Neural progenitor cell (in vitro differentiated cells): ENCODE data around the gene DDIAS. TPM values are rescaled to one million over a fixed set of nuclear protein-coding genes. Genes with fewer than 3 reads are reported as not detected.

Experiments used
- DNase-seq: peaks from one replicate; pipeline ENCODE4 v3.0.0-alpha.2; 2016; ENCODE audit warnings: low spot score
- H2AFZ ChIP-seq: fragments of 200-600 bp; sonication (generic); replicated peaks from 2 replicates; pipeline ENCODE4 v1.6.1; 2016; ENCODE audit warnings: antibody characterized with exemption
- H3F3A ChIP-seq: fragments of 200-600 bp; sonication (generic); 2 replicates; pipeline ENCODE4 v1.6.1; 2016; ENCODE audit warnings: antibody characterized with exemption, low read depth
- H3K27ac ChIP-seq: fragments of 200-600 bp; sonication (generic); 2 replicates; pipeline ENCODE4 v1.5.1; 2016; ENCODE audit warnings: mild to moderate bottlenecking
- H3K27me3 ChIP-seq: fragments of 200-600 bp; sonication (generic); 2 replicates; pipeline ENCODE4 v1.6.1; 2016; ENCODE audit warnings: mild to moderate bottlenecking, moderate library complexity
- H3K36me3 ChIP-seq: fragments of 200-600 bp; sonication (generic); 2 replicates; pipeline ENCODE4 v1.5.1; 2016
- H3K4me1 ChIP-seq: fragments of 200-600 bp; sonication (generic); 2 replicates; pipeline ENCODE4 v1.6.1; 2016; ENCODE audit warnings: mixed run types
- H3K4me2 ChIP-seq: fragments of 200-600 bp; sonication (generic); 2 replicates; pipeline ENCODE4 v1.6.1; 2016
- H3K4me3 ChIP-seq: fragments of 200-600 bp; sonication (generic); 2 replicates; pipeline ENCODE4 v1.5.1; 2016
- H3K79me2 ChIP-seq: fragments of 200-600 bp; sonication (generic); 2 replicates; pipeline ENCODE4 v1.6.1; 2016; ENCODE audit warnings: low read depth
- H3K9ac ChIP-seq: fragments of 200-600 bp; sonication (generic); 2 replicates; pipeline ENCODE4 v1.6.1; 2016
- H3K9me3 ChIP-seq: fragments of 200-600 bp; sonication (generic); 2 replicates; pipeline ENCODE4 v1.5.1; 2016; ENCODE audit warnings: low read depth
- H4K20me1 ChIP-seq: fragments of 200-600 bp; sonication (generic); 2 replicates; pipeline ENCODE4 v1.6.1; 2016; ENCODE audit warnings: low read depth
- H3K27ac Mint-ChIP-seq: 3 replicates; pipeline ENCODE4 v1.8.0; 2021; ENCODE audit warnings: mixed read lengths
- H3K27me3 Mint-ChIP-seq: 2 replicates; pipeline ENCODE4 v1.8.0; 2022; ENCODE audit warnings: low read depth, mild to moderate bottlenecking, inconsistent platforms, moderate library complexity, mixed read lengths; ENCODE audit not compliant: insufficient read depth
- H3K36me3 Mint-ChIP-seq: 3 replicates; pipeline ENCODE4 v1.8.0; 2021; ENCODE audit warnings: mixed read lengths
- H3K4me1 Mint-ChIP-seq: 3 replicates; pipeline ENCODE4 v1.8.0; 2021; ENCODE audit warnings: mixed read lengths
- H3K4me3 Mint-ChIP-seq: 3 replicates; pipeline ENCODE4 v1.8.0; 2021; ENCODE audit warnings: mild to moderate bottlenecking, moderate library complexity, mixed read lengths
- H3K9me3 Mint-ChIP-seq: 3 replicates; pipeline ENCODE4 v1.8.0; 2020; ENCODE audit warnings: mixed read lengths
- EZH2 ChIP-seq: fragments of 200-600 bp; sonication (generic); IDR thresholded peaks from 2 replicates; pipeline ENCODE4 v1.6.1; 2017; ENCODE audit warnings: antibody characterized with exemption, mild to moderate bottlenecking, moderate library complexity
- EZH2phosphoT487 ChIP-seq: fragments of 200-600 bp; sonication (generic); IDR thresholded peaks from 2 replicates; pipeline ENCODE4 v1.6.1; 2017; ENCODE audit warnings: antibody characterized with exemption
- total RNA-seq: library from RNA; depleted of rRNA; stranded (reverse); fragments of >200 nt; gene quantifications from 2 replicates; pipeline ENCODE4 v1.2.3, GENCODE V29; 2015; ENCODE audit warnings: low replicate concordance
- TF ChIP-seq, protein P1 (sequence below): fragments of 200-600 bp; sonication (generic); IDR thresholded peaks from 2 replicates; pipeline ENCODE4 v1.5.1; 2017; ENCODE audit warnings: antibody characterized with exemption, mild to moderate bottlenecking

DDIAS gene
- total RNA-seq, 1 donor from 2014 or later = 47.7 TPM

GRCh38 chr11:82883853-82884252 lies 17.7 kb upstream of the DDIAS start:
- Histone ChIP-seq H3K4me3 (no peak overlapping the region), H3K9me3 (no peaks in the 10 kb centered on the region), H3K4me1 (no peaks in the 10 kb centered on the region), H3K79me2 (no peaks in the 10 kb centered on the region), H3K9ac (no peak overlapping the region), H3K27ac (no peak overlapping the region), H3K36me3 (no peaks in the 10 kb centered on the region), H2AFZ (no peak overlapping the region), H3K27me3 (no peaks in the 10 kb centered on the region), H3F3A (no peaks in the 10 kb centered on the region), H4K20me1 (no peaks in the 10 kb centered on the region), H3K4me2 (no peak overlapping the region)
- no peak overlapping the region for H3K4me3 Mint-ChIP-seq
- peaks cover 33% of the 10 kb centered on the region for H3K36me3 Mint-ChIP-seq
- no peak for TF ChIP-seq EZH2
- no peak for TF ChIP-seq EZH2phosphoT487
- TF ChIP-seq, protein P1, sequence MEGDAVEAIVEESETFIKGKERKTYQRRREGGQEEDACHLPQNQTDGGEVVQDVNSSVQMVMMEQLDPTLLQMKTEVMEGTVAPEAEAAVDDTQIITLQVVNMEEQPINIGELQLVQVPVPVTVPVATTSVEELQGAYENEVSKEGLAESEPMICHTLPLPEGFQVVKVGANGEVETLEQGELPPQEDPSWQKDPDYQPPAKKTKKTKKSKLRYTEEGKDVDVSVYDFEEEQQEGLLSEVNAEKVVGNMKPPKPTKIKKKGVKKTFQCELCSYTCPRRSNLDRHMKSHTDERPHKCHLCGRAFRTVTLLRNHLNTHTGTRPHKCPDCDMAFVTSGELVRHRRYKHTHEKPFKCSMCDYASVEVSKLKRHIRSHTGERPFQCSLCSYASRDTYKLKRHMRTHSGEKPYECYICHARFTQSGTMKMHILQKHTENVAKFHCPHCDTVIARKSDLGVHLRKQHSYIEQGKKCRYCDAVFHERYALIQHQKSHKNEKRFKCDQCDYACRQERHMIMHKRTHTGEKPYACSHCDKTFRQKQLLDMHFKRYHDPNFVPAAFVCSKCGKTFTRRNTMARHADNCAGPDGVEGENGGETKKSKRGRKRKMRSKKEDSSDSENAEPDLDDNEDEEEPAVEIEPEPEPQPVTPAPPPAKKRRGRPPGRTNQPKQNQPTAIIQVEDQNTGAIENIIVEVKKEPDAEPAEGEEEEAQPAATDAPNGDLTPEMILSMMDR = no peak
- no peak for DNase-seq
- H3K27ac Mint-ChIP-seq = no peak overlapping the region
- H3K9me3 Mint-ChIP-seq = peaks cover 21% of the 10 kb centered on the region
- H3K27me3 Mint-ChIP-seq = peaks cover 3% of the 10 kb centered on the region
- H3K4me1 Mint-ChIP-seq = no peaks in the 10 kb centered on the region

DNA sequence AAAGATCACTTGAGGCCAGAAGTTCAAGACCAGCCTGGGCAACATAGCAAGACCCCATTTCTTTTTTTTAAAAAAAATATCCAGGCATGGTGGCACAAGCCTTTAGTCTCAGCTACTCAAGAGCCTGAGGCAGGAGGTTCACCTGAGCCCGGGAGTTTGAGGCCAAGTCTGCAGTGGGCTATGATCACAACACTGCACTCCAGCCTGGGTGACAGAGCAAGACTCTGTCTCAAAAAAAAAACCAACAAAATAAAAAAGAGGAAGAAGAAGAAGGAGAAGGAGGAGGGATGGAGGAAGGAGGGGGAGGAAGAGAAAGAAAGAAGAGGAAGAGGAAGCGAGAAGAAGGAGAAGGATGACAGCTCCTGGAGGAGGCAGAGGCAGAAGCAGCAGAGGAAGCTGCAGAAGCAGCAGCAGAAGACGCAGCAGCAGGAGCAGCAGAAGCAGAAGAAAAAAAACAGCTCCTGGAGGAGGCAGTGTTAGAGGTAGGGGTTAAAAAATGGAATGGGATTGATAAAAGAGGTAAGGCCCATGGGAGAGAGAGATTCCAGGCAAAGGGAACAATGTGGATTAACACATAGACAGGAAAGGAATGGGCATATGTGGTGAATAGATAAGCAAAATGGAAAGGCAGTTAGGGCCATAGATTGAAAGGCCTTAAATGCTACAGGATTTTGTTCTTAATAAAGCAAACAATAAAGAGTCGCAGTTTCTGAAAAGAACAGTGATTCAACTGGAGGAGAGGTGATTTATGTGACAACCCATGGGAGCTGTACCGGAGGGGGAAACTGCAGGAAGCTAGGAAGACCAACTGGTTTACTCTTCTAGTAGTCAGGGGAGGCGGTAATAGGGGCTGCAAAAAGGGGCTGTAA lies 12.2 kb upstream of the DDIAS start:
- no peak overlapping the region for H3K27ac Mint-ChIP-seq
- H3K9me3 Mint-ChIP-seq = no peaks in the 10 kb centered on the region
- no peaks in the 10 kb centered on the region for H3K27me3 Mint-ChIP-seq
- no peak for DNase-seq
- Histone ChIP-seq H4K20me1 (no peaks in the 10 kb centered on the region), H3K27me3 (no peaks in the 10 kb centered on the region), H3K79me2 (no peaks in the 10 kb centered on the region), H3K9me3 (no peaks in the 10 kb centered on the region), H3K4me1 (no peaks in the 10 kb centered on the region), H3K4me2 (no peak overlapping the region), H3K9ac (no peak overlapping the region), H2AFZ (no peak overlapping the region), H3K36me3 (no peaks in the 10 kb centered on the region), H3K4me3 (no peak overlapping the region), H3F3A (no peaks in the 10 kb centered on the region), H3K27ac (no peak overlapping the region)
- no peaks in the 10 kb centered on the region for H3K4me1 Mint-ChIP-seq
- no peak overlapping the region for H3K4me3 Mint-ChIP-seq
- TF ChIP-seq EZH2phosphoT487 (no peak), EZH2 (no peak)
- TF ChIP-seq, protein P1 = no peak
- H3K36me3 Mint-ChIP-seq = peaks cover 3% of the 10 kb centered on the region

DNA sequence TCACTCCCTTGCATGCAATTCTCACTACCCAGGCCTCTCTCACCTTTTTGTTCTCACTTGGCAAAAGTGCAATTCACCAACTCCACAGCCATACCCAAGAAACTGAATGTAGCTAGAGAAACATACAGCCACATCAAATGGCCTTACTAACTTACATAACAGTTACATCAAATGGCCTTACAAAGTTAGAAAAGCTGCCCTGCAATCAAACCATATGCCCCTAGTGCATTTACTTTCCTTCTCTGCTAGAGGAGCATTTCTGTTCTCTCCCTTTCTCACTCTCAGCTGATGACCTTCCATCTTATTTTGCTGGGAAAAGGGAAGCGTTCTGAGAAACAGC lies 11.6 kb upstream of the DDIAS start:
- Histone ChIP-seq H3K27me3 (no peaks in the 10 kb centered on the region), H3K9ac (no peak overlapping the region), H2AFZ (no peak overlapping the region), H3K4me3 (no peak overlapping the region), H3K27ac (no peak overlapping the region), H3K4me2 (no peak overlapping the region), H4K20me1 (no peaks in the 10 kb centered on the region), H3K79me2 (no peaks in the 10 kb centered on the region), H3K36me3 (no peaks in the 10 kb centered on the region), H3K4me1 (no peaks in the 10 kb centered on the region), H3K9me3 (no peaks in the 10 kb centered on the region), H3F3A (no peaks in the 10 kb centered on the region)
- Mint-ChIP-seq H3K27ac (no peak overlapping the region), H3K4me3 (no peak overlapping the region), H3K36me3 (peaks cover 3% of the 10 kb centered on the region), H3K4me1 (no peaks in the 10 kb centered on the region), H3K9me3 (no peaks in the 10 kb centered on the region), H3K27me3 (no peaks in the 10 kb centered on the region)
- no peak for DNase-seq
- TF ChIP-seq, protein P1 = no peak
- TF ChIP-seq EZH2phosphoT487 (no peak), EZH2 (no peak)
